ENCODE data around the gene UQCRQ.

- TF ChIP-seq POLR2A (IDR thresholded peaks at IDR 0.05) (no peak), POLR2AphosphoS5 (IDR thresholded peaks at IDR 0.05) (no peak)
Observed at GRCh38 chr5:132853323-132853722, 13.1 kb upstream of the UQCRQ start.

Data from gastroesophageal sphincter (tissue), 2 donors.